ENCODE results near the gene FAM168A.

FAM168A gene, protein sequence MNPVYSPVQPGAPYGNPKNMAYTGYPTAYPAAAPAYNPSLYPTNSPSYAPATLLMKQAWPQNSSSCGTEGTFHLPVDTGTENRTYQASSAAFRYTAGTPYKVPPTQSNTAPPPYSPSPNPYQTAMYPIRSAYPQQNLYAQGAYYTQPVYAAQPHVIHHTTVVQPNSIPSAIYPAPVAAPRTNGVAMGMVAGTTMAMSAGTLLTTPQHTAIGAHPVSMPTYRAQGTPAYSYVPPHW

DNA sequence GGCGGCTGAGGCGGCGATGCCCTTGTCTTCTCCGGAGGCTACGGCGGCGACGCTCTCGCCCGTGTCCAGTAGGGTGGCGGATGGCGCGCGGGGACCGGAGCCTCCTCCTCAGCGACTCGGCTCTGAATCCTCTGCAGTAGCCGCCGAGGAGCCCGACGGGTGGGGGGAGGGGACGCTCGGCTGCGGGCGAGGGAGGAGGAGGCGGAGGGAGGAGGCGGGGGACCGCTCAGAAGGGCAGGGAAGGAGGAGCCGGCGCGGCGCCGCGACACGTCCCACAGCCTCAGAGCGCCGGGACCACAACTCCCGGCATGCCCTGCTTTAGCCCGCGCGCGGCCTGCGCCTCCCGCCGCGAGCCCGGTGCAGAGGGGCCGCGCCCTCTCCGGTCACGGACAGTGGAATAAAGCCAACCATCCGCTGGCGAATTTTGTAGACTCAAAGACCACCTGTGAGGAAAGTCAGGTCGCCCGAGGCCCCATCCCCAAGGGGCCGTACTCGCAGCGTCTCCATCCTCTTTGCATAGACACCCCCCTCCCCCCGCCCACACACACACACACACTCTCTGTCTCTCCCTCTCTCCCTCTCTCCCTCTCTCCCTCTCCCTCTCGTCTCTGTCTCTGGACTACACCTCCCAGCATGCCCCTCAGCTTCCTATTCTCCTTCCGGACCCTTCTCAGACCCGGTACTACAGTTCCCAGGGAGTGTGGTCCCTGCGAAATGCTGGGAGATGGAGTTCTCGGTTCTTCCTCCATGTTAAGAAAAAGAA, at the start of gene FAM168A:
TSS of gene FAM168A (minus strand) at position 157 of the 763 bp plus-strand sequence. CDS start 129,638 bp downstream, outside the sequence.
- peak; percentile 99 for DNase-seq (ENCODE audit: low read depth, low spot score)

DNA sequence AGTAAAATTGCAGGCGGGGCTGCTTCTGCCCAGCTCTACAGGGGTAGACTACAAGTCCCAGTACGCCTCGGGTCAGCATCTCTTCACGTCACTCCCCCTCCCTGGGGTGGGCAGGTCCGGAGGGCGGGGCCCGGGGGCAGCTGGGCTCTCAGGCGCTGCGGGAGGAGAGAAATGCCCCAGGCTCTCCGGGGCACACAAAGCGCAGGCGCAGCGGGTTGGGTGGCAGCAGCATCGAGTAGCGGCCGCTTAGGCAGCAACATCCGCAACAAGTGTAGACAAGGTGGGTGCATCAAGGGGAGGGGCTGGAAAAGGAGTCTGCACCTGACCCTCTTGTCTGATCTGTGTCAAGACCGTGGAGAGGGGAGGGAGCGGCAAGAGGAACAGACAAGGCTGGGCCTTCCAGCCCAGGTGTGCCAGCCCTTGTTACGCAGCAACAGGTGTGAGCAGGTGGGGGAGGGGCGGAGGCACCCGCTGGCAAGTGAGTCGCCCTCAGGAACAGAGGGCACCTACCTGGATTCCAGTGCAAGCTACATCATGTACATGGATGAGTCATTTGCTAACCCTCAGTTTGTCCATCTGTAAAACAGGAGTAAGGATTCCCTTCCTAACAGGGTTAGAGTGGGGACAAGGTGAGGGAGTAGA, 49.7 kb upstream of the FAM168A start:
- peak; percentile 94 for DNase-seq (ENCODE audit: low read depth, low spot score)

DNA sequence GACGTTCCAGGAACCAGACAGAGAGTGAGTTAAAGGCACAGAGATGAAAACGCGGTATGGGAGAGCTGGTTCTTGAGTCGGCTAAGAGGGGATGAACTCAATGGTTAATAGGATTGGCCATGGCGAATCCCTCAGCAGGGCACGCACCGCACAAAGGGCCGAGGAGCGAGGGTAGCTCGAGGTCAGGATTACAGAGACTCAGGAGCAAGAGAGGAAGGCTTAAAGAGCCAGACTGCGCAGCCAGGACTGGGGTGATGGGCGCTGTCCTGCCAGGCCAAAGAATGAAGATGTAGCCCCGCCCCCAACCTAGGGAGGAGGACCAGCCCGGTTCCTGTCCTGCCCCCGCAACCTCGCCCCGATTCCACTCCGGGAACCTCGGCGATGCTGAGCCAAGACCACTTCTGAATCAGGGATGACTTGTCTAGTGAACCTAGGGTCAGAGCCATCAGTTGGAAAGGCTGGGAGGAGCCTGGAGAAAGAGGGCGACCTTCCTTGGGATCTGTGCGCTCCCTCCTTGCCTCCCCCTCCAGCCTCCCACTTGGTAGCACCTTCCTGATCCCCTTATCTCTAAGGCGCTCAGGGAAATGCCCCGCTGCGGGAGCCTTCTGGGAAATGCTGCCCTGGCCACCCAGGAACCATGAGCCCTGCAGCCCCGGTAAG, 48.2 kb upstream of the FAM168A start, which contains the start of gene PLEKHB1:
TSS of gene PLEKHB1 (plus strand) at position 610 of the 660 bp plus-strand sequence. CDS start at position 638, 28 bp downstream.
- DNase-seq (ENCODE audit: low read depth, low spot score): no peak

DNA sequence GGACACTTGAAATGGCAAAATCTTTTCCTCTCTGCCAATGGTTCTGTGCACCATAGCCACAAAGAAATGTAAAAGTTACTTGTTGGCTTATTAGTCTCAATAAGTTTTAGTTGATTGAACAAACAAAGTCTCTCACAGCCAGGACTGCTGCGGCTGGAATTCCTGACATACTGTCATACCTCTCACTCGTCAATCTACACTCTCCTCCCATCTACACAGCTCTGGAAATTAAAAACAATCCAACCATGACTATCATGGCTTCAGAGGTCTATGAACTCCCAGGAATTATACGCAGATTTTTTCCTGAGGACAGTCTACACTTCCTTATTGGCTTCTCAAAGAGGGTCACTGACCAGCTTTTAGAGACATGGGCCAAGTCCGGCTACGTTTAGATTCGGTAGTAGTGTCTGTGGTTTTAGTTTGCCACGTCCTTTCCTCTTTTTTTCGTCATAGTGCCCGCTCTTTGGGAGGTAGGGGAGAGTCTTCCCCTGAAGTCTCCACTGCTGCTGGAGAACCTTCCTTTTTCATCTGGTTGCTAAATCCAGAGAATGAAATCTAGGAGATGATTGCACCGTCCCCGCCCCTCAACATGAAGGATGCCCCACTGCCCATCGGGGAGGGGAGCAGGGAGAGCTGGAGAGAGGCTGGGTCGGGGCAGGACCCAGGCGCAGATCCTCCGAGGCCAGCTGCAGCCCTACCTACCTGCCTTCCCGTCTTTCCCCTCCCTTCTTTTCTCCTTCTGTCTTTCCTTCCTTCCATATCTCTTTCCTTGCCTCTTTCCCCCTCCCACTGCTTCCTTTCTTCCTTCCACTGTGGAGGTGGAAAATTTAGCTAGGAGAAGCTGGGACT, 47.4 kb upstream of the FAM168A start:
- DNase-seq (ENCODE audit: low read depth, low spot score): no peak

DNA sequence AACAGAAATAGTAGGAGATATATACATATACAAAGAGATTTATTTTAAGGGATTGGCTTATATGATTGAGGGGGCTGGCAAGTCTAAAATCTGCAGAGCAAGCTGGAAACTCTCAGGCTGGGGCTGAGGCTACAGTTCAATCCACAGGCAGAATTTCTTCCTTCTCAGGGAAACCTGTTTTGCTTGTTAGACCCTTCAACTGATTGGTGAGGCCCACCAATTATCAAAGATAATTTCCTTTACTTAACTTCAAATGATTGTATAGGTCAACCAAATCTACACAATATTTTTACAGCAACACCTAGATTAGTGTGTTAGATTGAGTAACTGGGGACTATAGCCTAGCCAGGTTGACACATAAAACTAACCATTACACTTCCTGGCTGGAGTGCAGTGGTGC, 43.8 kb upstream of the FAM168A start:
- DNase-seq (ENCODE audit: low read depth, low spot score): no peak

DNA sequence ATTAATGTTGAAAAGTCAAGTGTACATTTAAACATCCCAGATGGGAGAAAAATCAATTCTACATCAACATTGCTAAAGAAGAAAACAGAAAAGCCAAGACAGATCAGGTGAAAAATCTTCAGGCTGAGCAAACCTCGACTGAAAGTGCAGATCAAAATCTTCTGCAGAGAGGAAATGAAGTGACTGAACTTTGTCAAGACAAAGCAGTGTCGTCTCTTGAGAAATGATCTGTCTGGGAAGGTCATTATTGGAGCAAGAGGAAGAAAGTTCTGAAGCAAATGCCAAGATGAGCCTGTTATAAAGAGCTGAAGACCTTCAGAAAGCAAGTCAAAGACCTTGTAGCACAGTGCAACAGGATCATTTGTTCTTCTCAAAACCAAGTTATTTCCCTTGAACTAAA, 42.7 kb upstream of the FAM168A start:
- DNase-seq (ENCODE audit: low read depth, low spot score): no peak

DNA sequence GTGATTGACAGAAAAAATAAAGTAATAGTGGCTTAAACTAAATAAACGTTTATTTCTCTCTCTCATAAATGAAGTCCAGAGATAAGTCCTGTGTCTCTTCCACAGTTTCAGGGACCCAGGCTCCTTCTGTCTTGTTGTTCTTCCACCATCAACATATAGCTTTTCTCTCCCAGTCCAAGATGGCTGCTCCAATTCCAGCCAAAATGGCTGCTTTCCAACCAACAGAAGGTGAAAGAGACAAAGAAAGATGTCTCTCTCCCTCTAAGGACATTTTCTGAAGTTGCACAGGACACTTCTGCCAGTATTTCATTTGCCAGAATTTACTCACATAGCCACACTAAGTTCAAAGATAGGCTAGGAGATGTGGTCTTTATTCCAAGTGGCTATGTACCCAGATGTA, 39.1 kb upstream of the FAM168A start:
- DNase-seq (ENCODE audit: low read depth, low spot score): no peak

DNA sequence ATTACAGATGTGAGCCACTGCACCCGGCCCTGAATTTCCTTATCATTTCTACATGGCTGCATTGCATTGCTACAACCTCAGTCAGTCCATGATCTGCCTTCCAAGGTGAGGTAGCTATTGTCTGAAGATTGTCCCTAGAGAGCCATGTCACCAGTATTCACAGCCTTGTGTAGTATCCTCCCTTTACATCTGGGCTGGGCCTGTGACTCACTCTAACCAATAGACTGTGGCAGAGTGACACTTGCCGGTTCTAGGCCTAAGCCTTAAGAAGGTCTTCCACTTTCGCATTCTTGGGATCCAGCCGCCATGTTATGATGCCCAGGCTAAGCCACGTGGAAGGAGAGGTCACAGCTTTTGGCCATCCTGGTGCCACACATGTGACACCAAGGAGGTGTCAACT, 38.3 kb upstream of the FAM168A start:
- DNase-seq (ENCODE audit: low read depth, low spot score): no peak

DNA sequence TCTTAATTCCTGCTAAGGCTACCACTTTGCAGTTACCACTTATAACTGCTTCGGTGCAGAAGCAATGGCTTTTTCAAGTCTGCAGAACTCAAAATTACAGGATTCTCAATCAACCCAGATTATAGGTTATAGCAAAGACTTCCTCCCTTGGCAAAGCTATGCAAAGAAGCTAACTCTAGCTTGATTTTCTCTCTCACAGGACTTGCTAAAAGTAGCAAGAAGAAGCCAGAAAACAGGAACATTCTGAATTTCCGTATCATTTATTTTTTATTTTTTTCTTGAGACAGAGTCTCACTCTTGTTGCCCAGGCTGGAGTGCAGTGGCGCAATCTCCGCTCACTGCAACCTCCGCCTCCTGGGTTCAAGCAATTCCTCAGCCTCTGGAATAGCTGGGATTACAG, 37.8 kb upstream of the FAM168A start:
- no peak for DNase-seq (ENCODE audit: low read depth, low spot score)

DNA sequence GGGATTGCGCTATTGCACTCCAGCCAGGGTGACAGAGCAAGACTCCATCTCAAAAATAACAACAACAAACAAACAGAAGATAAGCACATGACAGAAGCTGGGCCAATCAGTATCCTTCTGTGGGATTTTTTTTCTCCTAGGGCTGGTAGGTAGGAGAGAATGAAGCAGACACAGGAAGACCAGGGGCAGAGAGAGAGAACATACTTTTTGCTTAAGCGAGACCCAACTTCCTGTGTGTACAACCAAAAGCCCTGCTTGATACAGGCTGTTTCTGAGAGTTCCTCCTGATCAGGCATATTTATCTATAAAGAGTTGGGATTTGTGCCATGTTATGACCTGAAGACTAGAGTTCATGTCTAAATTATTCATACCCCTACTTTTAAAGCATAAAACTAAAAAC, 36.1 kb upstream of the FAM168A start:
- no peak for DNase-seq (ENCODE audit: low read depth, low spot score)

DNA sequence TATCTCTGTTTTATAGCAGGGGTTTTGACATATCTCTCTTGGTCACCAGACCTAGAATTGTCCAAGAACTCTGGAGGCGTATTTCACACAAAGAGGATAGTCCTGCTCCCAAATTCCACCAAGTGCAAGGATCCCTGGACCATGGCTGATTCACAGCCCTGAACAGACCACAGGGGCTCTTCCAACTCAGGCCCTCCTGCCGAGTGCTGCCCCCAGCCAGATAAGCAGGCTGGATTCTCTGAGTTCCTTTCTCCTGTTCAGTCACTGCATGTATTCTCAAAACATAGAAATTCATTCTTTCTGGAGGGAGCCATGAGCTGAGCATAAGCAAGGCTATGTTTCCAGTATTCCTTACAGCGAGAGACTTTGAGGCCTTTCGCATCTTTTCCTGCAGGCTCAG, 35.1 kb upstream of the FAM168A start:
- peak; percentile 33 for DNase-seq (ENCODE audit: low read depth, low spot score)

DNA sequence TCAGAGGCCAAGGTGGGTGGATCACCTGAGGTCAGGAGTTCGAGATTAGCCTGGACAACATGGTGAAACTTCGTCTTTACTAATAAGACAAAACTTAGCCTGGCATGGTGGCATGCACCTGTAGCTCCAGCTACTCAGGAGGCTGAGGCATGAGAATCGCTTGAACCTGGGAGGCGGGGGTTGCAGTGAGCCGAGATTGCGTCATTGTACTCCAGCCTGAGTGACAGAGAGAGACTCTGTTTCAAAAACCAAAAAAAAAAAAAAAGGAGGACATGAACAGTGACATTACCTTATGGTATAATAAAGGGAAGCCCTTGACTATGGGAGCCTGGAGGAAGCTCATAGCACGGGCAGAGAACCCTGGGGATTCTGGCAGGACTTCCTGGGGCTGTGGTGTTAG, 32.0 kb upstream of the FAM168A start:
- DNase-seq (ENCODE audit: low read depth, low spot score): no peak

DNA sequence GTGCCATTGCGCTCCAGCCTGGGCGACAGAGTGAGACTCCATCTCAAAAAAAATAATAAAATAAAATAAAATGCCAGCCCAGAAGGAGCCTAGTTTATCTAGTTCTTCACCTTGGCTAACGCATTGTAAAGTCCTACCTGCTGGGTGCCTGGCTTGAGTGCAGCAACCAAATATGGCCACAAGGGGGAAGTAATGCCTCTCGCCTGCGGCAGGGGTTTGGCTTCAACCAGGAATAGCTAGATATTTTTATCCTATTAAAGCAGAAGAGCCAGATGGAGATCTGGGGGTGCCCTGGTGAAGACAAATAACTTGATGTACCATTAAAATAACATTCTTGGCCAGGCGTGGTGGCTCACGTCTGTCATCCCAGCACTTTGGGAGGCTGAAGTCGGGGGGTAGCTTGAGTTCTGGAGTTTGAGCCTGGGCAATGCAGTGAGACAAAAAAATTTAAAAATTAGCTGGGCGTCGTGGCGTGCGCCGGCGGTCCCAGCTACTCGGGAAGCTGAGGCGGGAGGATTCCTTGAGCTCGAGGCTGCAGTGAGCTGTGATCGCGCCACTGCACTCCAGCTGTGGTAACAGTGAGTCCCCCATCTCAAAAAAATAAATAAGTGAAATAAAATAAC, 27.9 kb upstream of the FAM168A start:
- peak; percentile 85 for DNase-seq (ENCODE audit: low read depth, low spot score)

DNA sequence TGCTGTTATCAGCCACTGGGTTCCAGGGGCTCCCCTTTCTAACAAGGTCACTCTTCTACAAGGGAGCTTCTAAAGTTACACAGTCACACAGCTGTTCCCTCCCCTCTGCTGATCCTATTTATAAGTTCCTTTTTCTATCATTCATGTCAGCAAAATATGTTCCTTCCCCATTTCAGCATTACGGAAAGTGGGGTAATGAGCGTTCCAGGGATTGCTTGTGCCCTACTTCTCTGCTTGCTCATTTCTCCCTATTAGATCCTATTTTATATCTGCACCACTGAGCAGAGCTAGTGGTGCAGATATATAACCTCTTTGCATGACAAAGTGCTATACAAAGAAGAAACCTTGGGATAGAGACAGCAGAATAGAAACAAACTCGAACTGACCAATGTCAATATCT, 25.8 kb upstream of the FAM168A start:
- no peak for DNase-seq (ENCODE audit: low read depth, low spot score)

DNA sequence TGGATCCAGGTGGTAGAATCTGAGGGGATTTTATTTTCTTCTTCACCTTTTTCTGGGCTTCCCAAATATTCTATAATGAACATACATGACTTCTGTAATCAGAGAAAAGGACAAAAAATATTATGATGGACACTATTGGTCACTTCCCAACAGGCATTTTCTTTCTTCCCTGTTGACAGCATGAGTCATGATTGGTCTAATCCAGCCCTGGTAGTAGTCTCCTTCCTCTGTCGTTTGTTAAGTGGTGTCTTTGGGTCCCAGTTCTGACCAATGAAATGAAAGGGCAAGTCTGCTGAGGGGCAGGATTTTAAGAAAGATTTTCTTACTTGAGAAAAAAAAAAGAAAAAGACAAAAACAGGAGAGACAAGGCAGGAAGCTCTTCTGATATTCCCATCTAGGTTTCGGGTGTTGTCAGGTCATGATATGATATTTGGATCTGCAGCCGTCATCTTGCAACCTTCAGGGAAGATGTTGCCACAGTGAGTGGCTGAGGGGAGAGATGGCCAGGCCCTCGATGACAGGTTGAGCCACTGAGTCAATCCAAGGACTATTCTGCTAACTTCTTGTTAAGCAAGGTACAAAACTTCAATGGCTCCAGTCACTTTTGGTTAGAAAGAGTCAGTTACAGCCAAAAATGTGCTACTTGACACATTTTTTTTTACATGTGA, 25.1 kb upstream of the FAM168A start:
- DNase-seq (ENCODE audit: low read depth, low spot score): no peak

DNA sequence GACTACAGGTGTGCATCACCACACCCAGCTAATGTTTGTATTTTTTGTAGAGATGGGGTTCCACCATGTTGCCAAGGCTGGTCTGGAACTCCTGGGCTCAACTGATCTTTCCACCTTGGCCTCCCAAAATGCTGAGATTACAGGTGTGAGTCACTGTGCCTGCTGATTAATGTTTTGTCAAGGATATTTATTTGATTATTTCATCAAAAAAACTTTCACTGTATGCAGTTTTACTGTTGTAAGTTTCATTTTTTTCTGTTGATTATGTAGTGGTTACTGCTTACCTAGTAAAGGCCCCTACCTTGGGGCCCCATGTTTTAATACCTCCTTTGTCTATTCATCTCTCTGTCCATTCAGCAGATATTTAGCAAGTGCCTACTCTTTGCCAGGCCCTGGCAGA, 16.7 kb upstream of the FAM168A start:
- no peak for DNase-seq (ENCODE audit: low read depth, low spot score)

DNA sequence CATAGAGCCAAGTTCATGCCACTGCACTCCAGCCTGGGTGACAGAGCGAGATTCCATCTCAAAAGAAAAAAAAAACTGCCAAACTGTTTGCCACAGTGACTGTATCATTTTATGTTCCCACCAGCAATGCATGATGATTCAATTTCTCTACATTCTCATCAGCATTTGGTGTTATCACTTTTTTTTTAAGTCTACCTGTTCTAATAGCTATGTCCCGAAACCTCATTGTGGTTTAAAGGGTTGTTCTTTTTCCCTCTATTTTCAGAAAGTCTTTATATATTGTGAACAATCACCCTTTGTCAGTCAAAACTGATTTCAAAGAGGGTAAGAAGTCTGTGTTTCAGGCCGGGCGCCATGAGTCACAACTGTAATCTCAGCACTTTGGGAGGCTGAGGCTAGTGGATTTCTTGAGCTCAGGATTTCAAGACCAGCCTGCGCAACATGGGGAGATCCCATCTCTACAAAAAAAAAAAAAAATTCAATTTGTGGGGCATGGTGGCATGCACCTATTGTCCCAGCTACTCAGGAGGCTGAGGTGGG, 14.8 kb upstream of the FAM168A start:
- peak; percentile 29 for DNase-seq (ENCODE audit: low read depth, low spot score)

DNA sequence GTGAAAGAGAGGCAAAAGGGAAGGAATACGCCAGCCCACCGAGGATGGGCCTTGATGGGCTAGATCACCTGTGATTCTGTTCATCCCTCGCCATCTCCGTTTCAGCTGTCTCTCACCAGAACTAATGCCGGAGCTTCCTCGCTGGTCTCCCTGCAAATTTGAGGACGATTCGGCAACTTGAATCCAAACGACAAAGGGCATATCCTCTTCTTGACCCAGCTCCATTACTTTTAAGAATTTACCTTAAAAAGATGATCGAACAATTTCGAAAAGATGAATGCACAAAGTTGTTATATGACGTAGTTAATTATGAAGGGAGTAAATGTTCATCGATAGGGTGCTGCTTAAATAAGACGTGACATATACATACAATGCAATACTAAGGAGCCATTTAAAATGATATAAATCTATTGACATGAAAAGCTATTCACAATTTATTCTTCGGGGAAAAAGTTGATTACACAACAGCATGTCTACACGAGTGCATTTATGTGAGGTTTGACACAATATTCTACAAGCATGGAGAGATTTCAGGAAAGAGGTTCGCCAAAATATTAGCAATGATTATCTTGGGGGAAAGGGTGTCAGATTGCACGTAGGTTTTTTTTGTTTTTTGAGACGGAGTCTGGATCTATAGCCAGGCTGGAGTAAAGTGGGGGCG, 937 bp upstream of the FAM168A start:
- no peak for DNase-seq (ENCODE audit: low read depth, low spot score)

DNA sequence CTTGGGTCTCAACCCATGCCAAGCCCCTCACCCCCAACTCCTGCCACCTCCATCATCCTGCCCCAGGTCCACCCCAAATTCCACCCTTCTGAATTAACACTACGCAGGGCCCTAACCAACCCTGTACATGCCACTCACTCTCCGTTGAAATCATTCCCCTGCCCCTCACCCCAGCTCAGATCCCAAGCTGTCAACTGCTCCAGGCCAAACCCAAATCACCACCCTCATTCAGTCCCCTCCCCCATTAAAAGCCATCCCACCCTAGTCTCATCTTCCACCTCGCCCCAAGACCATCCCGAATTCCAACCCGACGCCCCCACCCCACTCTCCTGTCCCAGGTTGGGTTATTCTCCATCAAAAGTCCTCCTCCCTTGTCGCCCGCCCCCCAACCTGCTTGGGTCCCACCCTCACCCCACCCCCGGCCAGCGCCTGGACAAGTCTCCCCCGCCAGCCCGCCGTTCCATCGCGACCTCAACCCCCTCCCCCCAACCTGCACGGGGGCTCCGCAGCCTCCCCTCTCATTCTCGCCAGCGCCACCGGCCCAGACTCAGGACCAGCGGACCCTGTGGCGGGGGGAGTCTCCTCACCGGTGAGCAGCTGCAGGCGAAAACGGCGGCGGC, 466 bp downstream of the FAM168A start:
- DNase-seq (ENCODE audit: low read depth, low spot score): peak; percentile 15
